ENCODE data around the gene DYRK2.

Gene DYRK2

GRCh38 chr12:67674417-67674816 is 25.9 kb downstream of the DYRK2 start:
- DNase-seq (ENCODE audit: low read depth) = no peak
- H3K4me3 ChIP-seq (ENCODE audit: low read depth, low read length) = no peak overlapping the region
- TF ChIP-seq MYC (IDR thresholded peaks at IDR 0.05; ENCODE audit: low read depth, low read length) (no peak), MAX (IDR thresholded peaks at IDR 0.05; ENCODE audit: low read depth, low read length) (no peak), POLR2A (IDR thresholded peaks at IDR 0.05; ENCODE audit: extremely low read depth, insufficient read length) (no peak), CTCF (IDR thresholded peaks at IDR 0.05; ENCODE audit: low read depth, low read length) (no peak)

DNA sequence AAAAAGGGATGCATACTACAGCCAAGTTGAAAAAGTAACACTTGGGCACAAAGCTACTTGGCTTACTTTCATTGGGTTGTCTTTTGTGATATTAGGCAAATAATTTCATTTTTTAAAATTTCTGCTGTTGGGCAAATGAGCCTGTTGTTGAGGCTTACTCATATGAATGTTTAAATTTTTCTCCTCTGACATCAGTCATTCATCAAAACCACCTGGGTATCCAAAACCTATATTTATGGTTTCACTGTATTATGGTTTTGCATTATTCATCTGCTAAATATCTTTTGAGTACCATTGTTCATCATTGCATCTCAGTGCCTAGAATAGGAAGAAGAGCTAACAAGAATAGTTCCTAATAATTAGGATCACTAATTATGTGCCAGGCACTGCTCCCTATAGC is 28.1 kb downstream of the DYRK2 start:
- TF ChIP-seq MYC (IDR thresholded peaks at IDR 0.05; ENCODE audit: low read depth, low read length) (no peak), CTCF (IDR thresholded peaks at IDR 0.05; ENCODE audit: low read depth, low read length) (no peak), MAX (IDR thresholded peaks at IDR 0.05; ENCODE audit: low read depth, low read length) (no peak), POLR2A (IDR thresholded peaks at IDR 0.05; ENCODE audit: extremely low read depth, insufficient read length) (no peak)
- no peak for DNase-seq (ENCODE audit: low read depth)
- H3K4me3 ChIP-seq (ENCODE audit: low read depth, low read length) = no peak overlapping the region

GRCh38 chr12:67677166-67677565 is 28.6 kb downstream of the DYRK2 start:
- no peak for DNase-seq (ENCODE audit: low read depth)
- H3K4me3 ChIP-seq (ENCODE audit: low read depth, low read length) = no peak overlapping the region
- TF ChIP-seq MYC (IDR thresholded peaks at IDR 0.05; ENCODE audit: low read depth, low read length) (no peak), MAX (IDR thresholded peaks at IDR 0.05; ENCODE audit: low read depth, low read length) (no peak), POLR2A (IDR thresholded peaks at IDR 0.05; ENCODE audit: extremely low read depth, insufficient read length) (no peak), CTCF (IDR thresholded peaks at IDR 0.05; ENCODE audit: low read depth, low read length) (no peak)

DNA sequence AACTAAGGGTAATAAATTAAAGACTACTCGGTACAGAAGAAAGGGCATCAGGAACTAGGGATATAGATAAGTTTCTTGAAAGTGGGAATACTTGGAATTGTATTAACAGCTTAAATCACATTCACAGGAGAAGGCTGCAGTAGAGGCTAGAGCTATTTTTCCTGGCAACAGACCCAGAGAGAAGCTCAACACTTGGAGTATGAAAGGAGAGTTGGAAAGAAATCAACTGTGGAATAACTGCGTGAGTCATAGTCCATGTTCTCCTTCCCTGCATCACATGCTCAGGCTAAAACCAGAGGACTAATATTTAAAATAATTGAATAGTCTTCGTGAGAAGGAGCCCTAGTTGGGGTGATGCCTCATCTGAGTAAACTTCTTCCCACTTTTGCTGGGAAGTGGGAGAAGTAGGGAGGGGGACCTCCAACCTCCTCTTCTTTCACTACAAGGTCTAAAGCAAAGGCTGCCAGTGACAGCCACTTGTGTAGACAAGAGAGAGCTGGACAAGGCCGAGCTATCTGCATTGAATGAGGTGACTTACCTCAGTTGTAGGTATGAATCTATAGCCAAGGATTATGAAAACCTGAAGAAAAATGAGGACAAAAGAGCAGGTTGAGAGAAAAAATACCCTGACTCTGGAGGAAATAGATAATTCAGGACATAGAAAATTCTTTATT is 32.7 kb downstream of the DYRK2 start:
- TF ChIP-seq POLR2A (IDR thresholded peaks at IDR 0.05; ENCODE audit: extremely low read depth, insufficient read length) = no peak
- TF ChIP-seq MYC (IDR thresholded peaks at IDR 0.05; ENCODE audit: low read depth, low read length) = no peak
- no peak for TF ChIP-seq MAX (IDR thresholded peaks at IDR 0.05; ENCODE audit: low read depth, low read length)
- no peak for TF ChIP-seq CTCF (IDR thresholded peaks at IDR 0.05; ENCODE audit: low read depth, low read length)
- H3K4me3 ChIP-seq (ENCODE audit: low read depth, low read length) = no peak overlapping the region
- DNase-seq (ENCODE audit: low read depth) = no peak

DNA sequence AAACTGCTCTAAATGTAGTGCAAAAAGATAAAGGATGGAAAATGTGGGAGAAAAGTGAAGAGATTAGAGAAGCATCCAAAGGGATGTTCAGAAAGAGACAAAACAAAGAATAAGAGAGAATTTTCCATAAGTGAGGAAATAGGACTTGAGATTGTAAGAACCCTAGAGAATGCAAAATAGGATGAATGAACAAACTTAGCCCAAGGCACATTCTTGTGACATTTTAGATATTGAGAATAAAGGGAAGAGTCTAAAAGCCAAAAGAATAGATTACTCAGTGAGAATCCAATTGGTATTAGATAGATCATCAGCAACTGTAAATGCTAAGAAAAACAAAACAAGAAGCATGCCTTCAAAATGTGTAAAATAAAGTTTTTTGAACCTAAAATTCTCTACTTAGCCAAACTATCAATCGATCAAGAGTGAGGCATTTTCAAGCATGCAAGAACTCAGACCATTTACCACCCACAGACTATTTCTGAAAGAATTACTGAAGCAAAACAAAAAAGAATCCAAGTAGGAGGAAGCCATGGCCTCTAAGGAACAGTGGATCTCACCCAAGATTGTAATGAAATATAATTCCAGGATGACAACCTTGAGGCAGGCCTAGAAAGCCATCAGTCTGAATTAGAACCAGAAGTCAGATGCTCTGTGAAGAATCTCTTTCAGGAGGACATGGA is 33.5 kb downstream of the DYRK2 start:
- H3K4me3 ChIP-seq (ENCODE audit: low read depth, low read length) = no peak overlapping the region
- no peak for TF ChIP-seq CTCF (IDR thresholded peaks at IDR 0.05; ENCODE audit: low read depth, low read length)
- TF ChIP-seq MAX (IDR thresholded peaks at IDR 0.05; ENCODE audit: low read depth, low read length) = no peak
- TF ChIP-seq POLR2A (IDR thresholded peaks at IDR 0.05; ENCODE audit: extremely low read depth, insufficient read length) = no peak
- TF ChIP-seq MYC (IDR thresholded peaks at IDR 0.05; ENCODE audit: low read depth, low read length) = no peak
- no peak for DNase-seq (ENCODE audit: low read depth)
